Prostate gland (tissue), 2 donors: ENCODE results near the gene ZSWIM6.

Experiments used
- POLR2A ChIP-seq: fragments of 450-650 bp; IDR thresholded peaks from one replicate; pipeline ENCODE4 v1.6.1; 2016; ENCODE audit warnings: antibody characterized with exemption, mild to moderate bottlenecking
- POLR2AphosphoS5 ChIP-seq: sonication (generic); formaldehyde crosslinking; IDR thresholded peaks from one replicate; pipeline ENCODE4 v1.6.1; 2017; ENCODE audit warnings: antibody characterized with exemption
- TF ChIP-seq, protein P1 (sequence below), 4 experiments: fragments of 200-600 bp in 2 of 4; fragments of 450-650 bp in 2 of 4; sonication (generic) in 2 of 4; IDR thresholded peaks; 1 replicate in 3 of 4; 2 replicates in 1 of 4; pipeline ENCODE4 v1.5.1; 2016 to 2019; ENCODE audit warnings: antibody characterized with exemption in 4 of 4, mild to moderate bottlenecking in 2 of 4, moderate library complexity in 2 of 4

- TF ChIP-seq, protein P1, sequence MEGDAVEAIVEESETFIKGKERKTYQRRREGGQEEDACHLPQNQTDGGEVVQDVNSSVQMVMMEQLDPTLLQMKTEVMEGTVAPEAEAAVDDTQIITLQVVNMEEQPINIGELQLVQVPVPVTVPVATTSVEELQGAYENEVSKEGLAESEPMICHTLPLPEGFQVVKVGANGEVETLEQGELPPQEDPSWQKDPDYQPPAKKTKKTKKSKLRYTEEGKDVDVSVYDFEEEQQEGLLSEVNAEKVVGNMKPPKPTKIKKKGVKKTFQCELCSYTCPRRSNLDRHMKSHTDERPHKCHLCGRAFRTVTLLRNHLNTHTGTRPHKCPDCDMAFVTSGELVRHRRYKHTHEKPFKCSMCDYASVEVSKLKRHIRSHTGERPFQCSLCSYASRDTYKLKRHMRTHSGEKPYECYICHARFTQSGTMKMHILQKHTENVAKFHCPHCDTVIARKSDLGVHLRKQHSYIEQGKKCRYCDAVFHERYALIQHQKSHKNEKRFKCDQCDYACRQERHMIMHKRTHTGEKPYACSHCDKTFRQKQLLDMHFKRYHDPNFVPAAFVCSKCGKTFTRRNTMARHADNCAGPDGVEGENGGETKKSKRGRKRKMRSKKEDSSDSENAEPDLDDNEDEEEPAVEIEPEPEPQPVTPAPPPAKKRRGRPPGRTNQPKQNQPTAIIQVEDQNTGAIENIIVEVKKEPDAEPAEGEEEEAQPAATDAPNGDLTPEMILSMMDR (IDR thresholded peaks at IDR 0.05) = no peak
- TF ChIP-seq POLR2A = no peak
- no peak for TF ChIP-seq POLR2AphosphoS5
Measured at GRCh38 chr5:61493973-61494372, 161.9 kb downstream of the ZSWIM6 start.
